ENCODE results near the gene ADCY5. TPM values are rescaled to one million over a fixed set of nuclear protein-coding genes. Genes with fewer than 3 reads are reported as not detected.
"Not testable (repeated sequence)": the region's sequence is repeated elsewhere in the genome, so short reads cannot be mapped to it uniquely, and the experiment has no call there.

The ADCY5 gene
- total RNA-seq, 2 donors from 2014 or later = 3.9 to 5.2 TPM

GRCh38 chr3:123239756-123240155 lies 209.1 kb downstream of the ADCY5 start:
- Mint-ChIP-seq H3K27ac (no peak overlapping the region), H3K9me3 (no peaks in the 10 kb centered on the region), H3K27me3 (ENCODE audit: insufficient read depth) (no peaks in the 10 kb centered on the region), H3K4me1 (no peaks in the 10 kb centered on the region), H3K36me3 (ENCODE audit: low read depth) (peaks cover 30% of the 10 kb centered on the region), H3K4me3 (no peak overlapping the region)
- H3K36me3 ChIP-seq (ENCODE audit: control insufficient read depth, insufficient read depth, low read length) = peaks cover 27% of the 10 kb centered on the region
- H3K4me3 ChIP-seq (ENCODE audit: low read length) = no peak overlapping the region
- H3K27me3 ChIP-seq (ENCODE audit: control insufficient read depth, insufficient read depth, low read length, poor library complexity, severe bottlenecking) = no peaks in the 10 kb centered on the region
- no peak for TF ChIP-seq CTCF (conservative IDR thresholded peaks at IDR 0.05)
- no peak for DNase-seq
- H3K4me1 ChIP-seq (ENCODE audit: control insufficient read depth, insufficient read depth, low read length) = no peaks in the 10 kb centered on the region
- WGBS, 2 experiments (ENCODE audit: insufficient coverage in 1 of 2, insufficient read length in 1 of 2) = 100% methylated on average over 1 of the region's 1 CpG; no CpG with 5 or more reads in 1 of the 2 experiments
- H3K27ac ChIP-seq (ENCODE audit: low read depth, low read length) = no peak overlapping the region
- no peaks in the 10 kb centered on the region for H3K9me3 ChIP-seq (ENCODE audit: control insufficient read depth, low read length)
- no peak overlapping the region for H3K9ac ChIP-seq (ENCODE audit: extremely low read depth, low read length, poor library complexity, severe bottlenecking)

GRCh38 chr3:123239186-123239585 lies 209.7 kb downstream of the ADCY5 start:
- not testable (repeated sequence) for H3K9me3 Mint-ChIP-seq; H3K27me3 Mint-ChIP-seq (ENCODE audit: insufficient read depth); H3K4me3 Mint-ChIP-seq; H3K27me3 ChIP-seq (ENCODE audit: control insufficient read depth, insufficient read depth, low read length, poor library complexity, severe bottlenecking); H3K4me3 ChIP-seq (ENCODE audit: low read length); H3K27ac ChIP-seq (ENCODE audit: low read depth, low read length); H3K4me1 ChIP-seq (ENCODE audit: control insufficient read depth, insufficient read depth, low read length); H3K27ac Mint-ChIP-seq; DNase-seq; H3K9me3 ChIP-seq (ENCODE audit: control insufficient read depth, low read length); H3K9ac ChIP-seq (ENCODE audit: extremely low read depth, low read length, poor library complexity, severe bottlenecking); H3K4me1 Mint-ChIP-seq
- WGBS, 2 experiments (ENCODE audit: insufficient coverage in 1 of 2, insufficient read length in 1 of 2) = no CpG with 5 or more reads among the region's 2 CpGs
- peaks cover 32% of the 10 kb centered on the region for H3K36me3 Mint-ChIP-seq (ENCODE audit: low read depth)
- peaks cover 27% of the 10 kb centered on the region for H3K36me3 ChIP-seq (ENCODE audit: control insufficient read depth, insufficient read depth, low read length)

GRCh38 chr3:123236902-123237301 lies 212.0 kb downstream of the ADCY5 start:
- WGBS, 2 experiments (ENCODE audit: insufficient coverage in 1 of 2, insufficient read length in 1 of 2) = 97 to 98% methylated on average over 3 of the region's 3 CpGs
- no peak for DNase-seq
- Histone ChIP-seq H3K36me3 (ENCODE audit: control insufficient read depth, insufficient read depth, low read length) (peaks cover 36% of the 10 kb centered on the region), H3K4me3 (ENCODE audit: low read length) (no peak overlapping the region), H3K27me3 (ENCODE audit: control insufficient read depth, insufficient read depth, low read length, poor library complexity, severe bottlenecking) (no peaks in the 10 kb centered on the region), H3K27ac (ENCODE audit: low read depth, low read length) (no peak overlapping the region), H3K4me1 (ENCODE audit: control insufficient read depth, insufficient read depth, low read length) (no peaks in the 10 kb centered on the region), H3K9ac (ENCODE audit: extremely low read depth, low read length, poor library complexity, severe bottlenecking) (no peak overlapping the region), H3K9me3 (ENCODE audit: control insufficient read depth, low read length) (no peaks in the 10 kb centered on the region)
- Mint-ChIP-seq H3K27me3 (ENCODE audit: insufficient read depth) (no peaks in the 10 kb centered on the region), H3K9me3 (no peaks in the 10 kb centered on the region), H3K36me3 (ENCODE audit: low read depth) (peaks cover 42% of the 10 kb centered on the region), H3K4me3 (no peak overlapping the region), H3K27ac (no peak overlapping the region), H3K4me1 (no peaks in the 10 kb centered on the region)
- no peak for TF ChIP-seq CTCF (conservative IDR thresholded peaks at IDR 0.05)

Other genes starting within 250 kb of the ADCY5 start
- 10 to 100 TPM; 19.5 to 21.8 TPM for gene SEC22A, start 247.1 kb downstream of the ADCY5 start, total RNA-seq
- 10 to 100 TPM; 32.5 to 48.7 TPM for gene HACD2, start 136.0 kb upstream of the ADCY5 start, total RNA-seq